G401.6 (cell line): Measurements from ENCODE around the gene FRAT1.

ENCODE experiments used
- FAIRE-seq: peaks from 2 replicates; lab custom pipeline; 2012; peaks lifted over from hg19 to GRCh38; lab: Jason Lieb, UNC

Gene FRAT1

DNA sequence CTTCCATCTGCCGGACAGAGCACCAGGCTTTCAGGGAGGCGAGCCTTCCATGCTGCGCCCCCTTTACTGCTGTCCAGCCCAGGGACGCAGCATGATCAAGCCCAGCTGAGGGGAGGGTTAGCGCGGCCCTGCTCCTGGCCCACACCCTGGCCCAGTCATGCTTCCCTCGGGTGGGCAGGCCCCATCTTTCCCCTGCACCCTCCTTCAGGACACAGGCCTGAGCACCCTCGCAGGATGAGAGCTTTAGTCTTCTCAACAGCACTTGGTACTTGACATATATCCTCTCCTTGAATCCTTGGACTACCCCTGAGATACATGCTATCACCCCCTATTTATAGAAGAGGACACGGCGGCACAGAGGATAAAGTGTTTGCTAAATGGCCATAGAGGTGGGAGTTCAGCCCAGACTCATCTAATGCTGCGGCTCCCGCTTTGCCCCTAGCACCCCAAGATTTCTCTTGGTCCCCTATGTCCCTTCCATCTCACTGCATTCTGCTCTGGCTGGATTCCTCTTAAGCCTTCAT lies 48.1 kb downstream of the FRAT1 start:
- no peak for FAIRE-seq
